PFSK-1 (cell line): ENCODE results near the gene MAP3K9.

Experiments used
- FOXP2 ChIP-seq: optimal IDR thresholded peaks from 2 replicates; pipeline ENCODE3; 2011; ENCODE audit warnings: borderline replicate concordance, control low read depth, inconsistent platforms; ENCODE audit not compliant: insufficient read depth; ENCODE audit errors: extremely low read length, extremely low read depth
- POLR2AphosphoS5 ChIP-seq: IDR thresholded peaks from 2 replicates; pipeline ENCODE4 v1.6.1; 2012; ENCODE audit warnings: low read depth, mild to moderate bottlenecking, control low read depth, low read length, moderate library complexity
- REST ChIP-seq, 2 experiments: IDR thresholded peaks; 2 replicates each; pipeline versions ENCODE4 v1.6.1 to v1.8.0; 2011 to 2012; ENCODE audit warnings: low read depth in 2 of 2, low read length in 2 of 2, control low read depth in 1 of 2, inconsistent platforms in 1 of 2, mild to moderate bottlenecking in 1 of 2, moderate library complexity in 1 of 2; ENCODE audit not compliant: insufficient read depth in 1 of 2
- SIN3A ChIP-seq: IDR thresholded peaks from 2 replicates; pipeline ENCODE4 v1.6.1; 2012; ENCODE audit warnings: mild to moderate bottlenecking, low read length, moderate library complexity, borderline replicate concordance; ENCODE audit not compliant: insufficient read depth
- TAF1 ChIP-seq: IDR thresholded peaks from 2 replicates; pipeline ENCODE4 v1.6.1; 2012; ENCODE audit warnings: low read length, control low read depth, borderline replicate concordance; ENCODE audit not compliant: insufficient read depth

Gene MAP3K9

GRCh38 chr14:70776197-70776596, 33.1 kb downstream of the MAP3K9 start:
- TF ChIP-seq POLR2AphosphoS5 (no peak), FOXP2 (no peak), TAF1 (no peak)

GRCh38 chr14:70773182-70773862, 36.0 kb downstream of the MAP3K9 start:
- no peak for TF ChIP-seq TAF1
- TF ChIP-seq FOXP2: no peak
- TF ChIP-seq SIN3A: no peak
- TF ChIP-seq POLR2AphosphoS5: no peak
- TF ChIP-seq REST (IDR thresholded peaks at IDR 0.05; ENCODE audit: insufficient read depth in 1 of 2, low read depth in 2 of 2, low read length in 2 of 2): no peak

GRCh38 chr14:70771781-70772212, 37.5 kb downstream of the MAP3K9 start:
- TF ChIP-seq SIN3A (no peak), POLR2AphosphoS5 (no peak), FOXP2 (no peak), REST (IDR thresholded peaks at IDR 0.05; ENCODE audit: insufficient read depth in 1 of 2, low read depth in 2 of 2, low read length in 2 of 2) (no peak), TAF1 (no peak)

GRCh38 chr14:70770490-70770889, 38.8 kb downstream of the MAP3K9 start:
- no peak for TF ChIP-seq SIN3A
- TF ChIP-seq POLR2AphosphoS5: no peak
- TF ChIP-seq REST (IDR thresholded peaks at IDR 0.05; ENCODE audit: insufficient read depth in 1 of 2, low read depth in 2 of 2, low read length in 2 of 2): no peak
- no peak for TF ChIP-seq TAF1
- no peak for TF ChIP-seq FOXP2

- no peak for TF ChIP-seq REST (IDR thresholded peaks at IDR 0.05; ENCODE audit: insufficient read depth in 1 of 2, low read depth in 2 of 2, low read length in 2 of 2)
Observed at GRCh38 chr14:70759398-70759797, 49.9 kb downstream of the MAP3K9 start.
